ENCODE results near the gene RFTN1.
"Not testable (repeated sequence)": the region's sequence is repeated elsewhere in the genome, so short reads cannot be mapped to it uniquely, and the experiment has no call there.

The RFTN1 gene

DNA sequence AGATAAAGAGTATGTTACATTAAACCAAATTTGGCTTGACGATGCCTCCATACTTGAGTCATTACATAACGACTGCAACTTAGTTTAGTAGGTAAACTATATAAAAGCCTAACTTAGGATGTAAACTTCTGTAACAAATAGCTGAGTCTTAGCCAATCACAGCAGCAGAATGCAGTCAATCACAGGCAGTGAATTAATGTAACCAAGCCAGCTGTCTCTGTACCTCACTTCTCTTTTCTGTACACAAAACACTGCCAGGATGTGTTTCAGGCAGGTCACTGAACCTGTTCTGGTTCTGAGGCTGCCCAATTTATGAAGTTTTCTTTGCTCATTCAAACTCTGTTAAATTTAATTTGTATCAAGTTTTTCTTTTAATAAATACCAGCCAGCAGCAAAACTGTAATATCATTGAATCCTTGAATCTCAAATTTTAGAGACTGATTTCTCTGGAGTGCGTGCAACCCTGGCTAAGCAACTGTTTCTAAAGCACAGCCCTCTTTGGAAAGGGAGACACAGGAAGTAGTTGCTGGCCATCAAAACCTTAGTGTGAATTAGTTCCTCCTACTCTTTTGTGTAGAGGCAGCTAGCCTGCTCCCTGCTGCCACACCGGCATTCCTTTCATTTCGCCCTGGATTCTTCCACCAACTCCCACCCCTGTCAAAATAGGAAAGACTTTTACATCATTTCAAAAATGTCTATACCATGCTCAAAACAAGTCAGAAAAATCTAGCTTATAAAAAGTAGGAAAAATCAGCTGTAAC, 15.2 kb downstream of the RFTN1 start:
- ATAC-seq (replicated peaks), result no peak
- Mint-ChIP-seq H3K9me3 (no peaks in the 10 kb centered on the region), H3K27me3 (no peaks in the 10 kb centered on the region), H3K36me3 (ENCODE audit: insufficient read depth) (peaks cover 12% of the 10 kb centered on the region), H3K4me1 (ENCODE audit: low read depth in 2 of 2) (peaks cover 48 to 77% of the 10 kb centered on the region in 2 donors), H3K4me3 (peak overlapping the region in 1 of 2 donors; percentile 62), H3K27ac (peak overlapping the region; percentile 15 to 89)
- no peak for DNase-seq

DNA sequence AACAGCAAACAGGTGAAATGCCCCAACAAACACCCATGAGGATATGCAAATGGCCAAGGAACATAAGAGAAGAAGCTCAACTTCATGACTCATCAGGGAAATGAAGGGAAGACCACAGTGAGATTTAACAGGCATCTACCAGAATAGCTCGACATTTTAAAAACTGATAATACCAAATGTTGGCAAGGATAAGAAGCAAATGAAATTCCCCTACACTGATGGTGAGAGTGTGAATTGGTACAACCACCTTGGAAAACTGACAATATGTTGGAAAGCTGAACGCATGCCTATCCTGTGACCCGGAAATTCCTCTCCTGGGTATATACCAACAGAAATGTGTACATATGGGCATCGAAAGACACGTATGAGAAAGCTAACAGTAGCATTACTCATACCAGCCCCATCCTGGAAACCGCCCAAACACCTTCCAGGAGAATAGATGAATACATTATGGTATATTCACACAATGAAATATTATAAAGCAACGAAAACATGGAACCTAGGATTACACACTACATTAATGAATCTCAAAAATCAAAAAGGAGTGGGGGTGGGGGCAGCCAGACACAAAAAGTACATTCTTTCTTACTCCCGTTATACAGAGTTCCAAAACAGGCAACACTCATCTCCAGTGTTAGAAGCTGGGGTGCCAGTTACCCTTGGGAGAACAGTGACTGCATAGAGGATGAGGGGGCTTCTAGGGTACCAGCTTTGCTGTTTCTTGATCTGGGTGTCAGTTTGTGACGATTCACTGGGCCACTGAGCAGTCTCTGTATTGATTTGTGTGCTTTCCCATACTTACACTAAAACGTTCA, 16.9 kb downstream of the RFTN1 start:
- peak; percentile 46 for ATAC-seq (replicated peaks)
- Mint-ChIP-seq H3K4me1 (ENCODE audit: low read depth in 2 of 2) (peaks cover 53 to 66% of the 10 kb centered on the region in 2 donors), H3K27ac (peak overlapping the region; percentile 37 to 89), H3K27me3 (no peaks in the 10 kb centered on the region), H3K36me3 (ENCODE audit: insufficient read depth) (peaks cover 20% of the 10 kb centered on the region), H3K4me3 (peak overlapping the region; percentile 22 to 57), H3K9me3 (no peaks in the 10 kb centered on the region)
- no peak for DNase-seq

DNA sequence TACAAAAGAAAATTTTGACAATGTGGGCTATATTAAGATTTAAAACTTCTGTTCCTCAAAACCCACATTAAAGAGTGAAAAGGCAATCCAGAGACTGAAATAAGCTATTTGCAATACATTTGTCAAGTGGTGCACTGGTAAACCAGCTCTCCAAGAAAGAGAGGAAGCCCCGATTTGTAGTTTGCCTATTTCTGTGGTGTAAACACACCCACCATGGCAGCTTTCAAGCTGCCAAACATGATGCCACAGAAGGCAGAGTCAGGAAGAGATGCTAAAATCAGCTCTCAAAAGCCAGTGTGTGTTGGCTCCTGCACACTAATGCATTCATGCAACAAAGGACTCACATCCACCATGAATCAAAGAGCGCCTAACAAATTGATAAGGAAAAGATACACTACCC, 17.5 kb downstream of the RFTN1 start:
- Mint-ChIP-seq H3K4me1 (ENCODE audit: low read depth in 2 of 2) (peaks cover 57 to 72% of the 10 kb centered on the region in 2 donors), H3K36me3 (ENCODE audit: insufficient read depth) (peaks cover 26% of the 10 kb centered on the region)

DNA sequence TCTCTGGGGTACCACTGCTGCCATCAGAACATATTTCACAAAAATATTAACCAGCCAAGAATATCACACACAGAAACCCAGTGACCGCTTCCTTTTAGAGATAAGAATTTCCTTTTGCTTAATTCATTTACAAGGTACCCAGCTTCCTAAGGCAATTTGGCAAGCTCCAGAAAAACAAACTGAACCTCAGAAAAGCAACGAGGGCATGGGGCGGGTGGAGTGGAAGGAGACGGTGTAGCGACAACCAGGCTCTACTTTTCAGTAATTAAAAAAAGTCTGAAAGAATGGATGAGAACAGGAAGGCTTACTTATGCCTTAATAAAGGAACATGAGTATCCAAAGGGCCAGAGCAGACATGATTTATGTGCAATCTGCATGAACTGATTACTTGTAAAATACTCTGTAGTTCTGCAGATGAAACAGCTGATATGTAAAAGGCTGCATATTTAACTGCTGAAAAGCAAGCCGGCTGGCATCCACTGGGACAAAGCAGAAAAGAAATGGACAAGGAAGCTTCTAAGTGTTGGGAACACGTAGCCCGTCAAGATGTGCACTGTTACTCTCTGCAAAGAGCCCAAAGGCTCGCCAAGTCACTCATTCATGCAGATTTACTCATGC, 18.6 kb downstream of the RFTN1 start:
- Mint-ChIP-seq H3K9me3 (no peaks in the 10 kb centered on the region), H3K4me3 (peak overlapping the region; percentile 2 to 57), H3K36me3 (ENCODE audit: insufficient read depth) (peaks cover 22% of the 10 kb centered on the region), H3K27ac (peak overlapping the region; percentile 12 to 89), H3K4me1 (ENCODE audit: low read depth in 2 of 2) (peaks cover 54 to 71% of the 10 kb centered on the region in 2 donors), H3K27me3 (no peaks in the 10 kb centered on the region)
- DNase-seq (no peak), ATAC-seq (replicated peaks) (peak; percentile 23)

More for the DNA sequence above, 17.5 kb downstream of the RFTN1 start:
- DNase-seq (no peak), ATAC-seq (replicated peaks) (peak; percentile 65)
- H3K27ac Mint-ChIP-seq, result peak overlapping the region; percentile 37 to 89
- no peaks in the 10 kb centered on the region for H3K27me3 Mint-ChIP-seq
- H3K4me3 Mint-ChIP-seq, result peak overlapping the region; percentile 22 to 57
- H3K9me3 Mint-ChIP-seq, result no peaks in the 10 kb centered on the region

DNA sequence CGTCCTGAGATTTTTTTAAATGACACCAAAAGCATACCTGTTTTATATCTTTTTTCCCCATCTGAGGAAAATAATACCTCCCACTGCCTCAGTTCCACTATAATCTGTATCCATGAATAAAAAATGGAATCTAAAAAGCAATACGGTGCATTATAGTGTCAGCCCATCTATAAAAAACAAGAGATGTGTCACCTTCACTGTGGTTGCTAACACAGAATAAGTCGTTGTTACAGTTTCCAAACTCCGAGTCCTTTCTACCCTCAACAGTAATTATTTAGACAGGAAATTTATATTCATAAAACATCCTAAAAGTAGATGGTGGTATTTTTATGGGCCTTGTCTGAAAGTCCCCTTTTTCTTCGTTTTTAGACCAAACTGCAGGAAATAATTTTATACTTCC, 19.4 kb downstream of the RFTN1 start:
- peak overlapping the region in 1 of 2 donors; percentile 57 for H3K4me3 Mint-ChIP-seq
- H3K27ac Mint-ChIP-seq, result peak overlapping the region; percentile 12 to 53
- DNase-seq (no peak), ATAC-seq (replicated peaks) (no peak)
- H3K27me3 Mint-ChIP-seq, result no peaks in the 10 kb centered on the region
- peaks cover 26% of the 10 kb centered on the region for H3K36me3 Mint-ChIP-seq (ENCODE audit: insufficient read depth)
- peaks cover 54 to 70% of the 10 kb centered on the region in 2 donors for H3K4me1 Mint-ChIP-seq (ENCODE audit: low read depth in 2 of 2)
- H3K9me3 Mint-ChIP-seq, result no peaks in the 10 kb centered on the region

DNA sequence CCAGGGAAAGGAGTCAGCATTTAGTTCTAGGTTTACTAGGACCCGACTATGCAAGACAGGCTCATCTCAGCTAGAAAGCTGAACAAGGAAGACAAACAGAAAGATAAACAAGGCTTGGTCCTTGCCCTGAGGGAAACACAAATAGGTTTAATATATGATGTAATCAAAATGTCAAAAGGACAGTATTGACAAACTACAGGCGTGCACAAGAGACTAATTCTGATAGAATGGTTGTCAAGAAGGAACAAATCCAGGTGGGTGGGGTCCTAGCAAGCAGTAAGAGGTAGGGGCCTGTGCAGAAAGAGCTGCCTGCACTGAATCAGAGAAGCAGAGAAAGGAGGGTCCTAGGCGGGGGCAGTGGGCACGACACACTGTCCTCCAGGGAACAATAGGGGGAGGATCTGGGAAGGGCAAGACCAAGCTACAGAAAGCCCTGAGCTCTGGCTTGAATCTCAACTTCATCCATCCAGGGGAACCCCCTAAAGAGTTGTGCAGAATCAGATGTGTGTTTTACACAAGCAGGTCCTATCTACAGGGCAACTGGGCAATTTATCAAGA, 23.4 kb downstream of the RFTN1 start:
- Mint-ChIP-seq H3K4me3 (no peak overlapping the region), H3K9me3 (no peaks in the 10 kb centered on the region), H3K27ac (no peak overlapping the region), H3K27me3 (no peaks in the 10 kb centered on the region), H3K36me3 (ENCODE audit: insufficient read depth) (peaks cover 28% of the 10 kb centered on the region), H3K4me1 (ENCODE audit: low read depth in 2 of 2) (peaks cover 30 to 46% of the 10 kb centered on the region in 2 donors)
- no peak for DNase-seq
- no peak for ATAC-seq (replicated peaks)

DNA sequence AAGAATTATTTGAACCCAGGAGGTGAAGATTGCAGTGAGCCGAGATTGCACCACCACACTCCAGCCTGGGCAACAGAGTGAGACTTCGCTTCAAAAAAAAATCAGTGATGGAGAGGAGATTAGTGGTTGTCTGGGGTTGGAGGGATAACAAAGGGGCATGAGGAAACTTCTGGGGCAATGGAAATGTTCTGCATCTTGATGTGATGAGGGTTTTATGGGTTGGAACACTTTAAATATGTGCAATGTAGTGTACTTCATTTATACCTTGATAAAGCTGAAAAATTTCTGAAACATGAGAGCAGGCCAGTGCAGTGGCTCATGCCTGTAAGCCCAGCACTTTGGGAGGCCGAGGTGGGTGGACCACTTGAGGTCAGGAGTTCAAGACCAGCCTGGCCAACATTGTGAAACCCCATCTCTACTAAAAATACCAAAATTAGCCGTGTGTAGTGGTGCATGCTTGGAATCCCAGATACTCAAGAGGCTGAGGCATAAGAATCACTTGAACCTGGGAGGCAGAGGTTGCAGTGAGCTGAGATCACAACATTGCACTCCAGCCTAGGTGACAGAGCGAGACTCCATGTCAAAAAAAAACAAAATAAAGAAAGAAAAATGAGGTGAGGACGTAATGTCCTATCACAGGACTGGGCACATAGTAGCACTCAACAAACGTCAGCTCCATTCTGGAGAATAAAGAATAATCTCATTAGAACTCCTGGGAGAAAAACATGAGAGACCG, 24.0 kb downstream of the RFTN1 start:
- ATAC-seq (replicated peaks); H3K27me3 Mint-ChIP-seq; H3K9me3 Mint-ChIP-seq; DNase-seq; H3K4me3 Mint-ChIP-seq; H3K27ac Mint-ChIP-seq: not testable (repeated sequence)
- Mint-ChIP-seq H3K4me1 (ENCODE audit: low read depth in 2 of 2) (peaks cover 25 to 44% of the 10 kb centered on the region in 2 donors), H3K36me3 (ENCODE audit: insufficient read depth) (peaks cover 28% of the 10 kb centered on the region)

DNA sequence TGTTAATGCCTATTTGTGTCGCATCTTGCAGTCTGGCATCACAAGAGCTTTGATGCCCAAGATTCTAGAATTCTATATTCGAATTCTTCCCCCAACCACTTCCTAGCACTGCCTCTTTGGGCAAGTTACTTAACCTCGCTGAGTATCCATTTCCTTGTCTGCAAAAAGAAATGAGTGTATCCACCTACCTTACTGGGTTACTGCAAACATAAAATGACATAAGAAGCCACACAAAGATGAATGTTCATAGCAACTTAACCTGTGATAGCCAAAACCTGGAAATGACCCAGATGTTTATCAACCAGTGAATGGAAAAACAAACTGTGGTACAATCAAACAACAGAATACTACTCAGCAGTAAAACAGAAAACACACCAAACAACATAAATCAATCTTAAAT, 24.9 kb downstream of the RFTN1 start:
- ATAC-seq (replicated peaks) (no peak), DNase-seq (no peak)
- peaks cover 28% of the 10 kb centered on the region for H3K36me3 Mint-ChIP-seq (ENCODE audit: insufficient read depth)
- H3K27ac Mint-ChIP-seq, result peak overlapping the region; percentile 42 to 75
- H3K4me1 Mint-ChIP-seq (ENCODE audit: low read depth in 2 of 2), result peaks cover 24 to 39% of the 10 kb centered on the region in 2 donors
- no peak overlapping the region for H3K4me3 Mint-ChIP-seq
- no peaks in the 10 kb centered on the region for H3K9me3 Mint-ChIP-seq
- H3K27me3 Mint-ChIP-seq, result no peaks in the 10 kb centered on the region

DNA sequence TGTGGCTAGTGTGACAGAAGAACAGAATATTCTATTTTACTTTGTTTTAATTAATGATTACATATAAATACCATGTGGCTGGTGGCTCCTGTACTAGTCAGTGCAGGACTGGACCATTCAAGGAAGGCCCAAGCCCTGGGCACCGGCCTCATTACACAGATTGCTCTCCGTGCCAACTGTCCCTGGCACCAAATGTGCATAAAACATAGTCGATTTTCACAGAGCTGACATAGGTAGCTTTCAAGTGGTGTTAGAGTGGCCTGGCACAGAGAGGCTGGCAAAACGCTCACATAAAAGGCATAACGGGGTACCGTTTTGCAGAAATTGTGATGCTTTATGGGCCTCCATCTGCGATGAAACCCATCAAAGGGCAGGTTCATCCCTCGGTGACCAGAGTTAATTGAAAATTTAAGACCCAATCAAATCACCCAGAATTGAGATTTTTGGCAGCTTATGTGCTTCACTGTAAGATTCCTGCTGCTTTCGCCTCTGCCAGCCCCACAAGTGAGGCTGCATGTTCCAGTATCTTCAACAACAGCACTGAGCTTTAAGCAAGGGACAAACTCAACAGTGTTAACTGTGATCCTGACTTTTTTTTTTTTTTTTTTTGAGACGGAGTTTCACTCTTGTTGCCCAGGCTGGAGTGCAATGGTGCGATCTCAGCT, 25.9 kb downstream of the RFTN1 start:
- Mint-ChIP-seq H3K9me3 (no peaks in the 10 kb centered on the region), H3K4me1 (ENCODE audit: low read depth in 2 of 2) (peaks cover 31 to 46% of the 10 kb centered on the region in 2 donors), H3K27ac (peak overlapping the region in 1 of 2 donors; percentile 75), H3K4me3 (no peak overlapping the region), H3K27me3 (no peaks in the 10 kb centered on the region), H3K36me3 (ENCODE audit: insufficient read depth) (peaks cover 24% of the 10 kb centered on the region)
- ATAC-seq (replicated peaks), result no peak
- DNase-seq, result no peak

DNA sequence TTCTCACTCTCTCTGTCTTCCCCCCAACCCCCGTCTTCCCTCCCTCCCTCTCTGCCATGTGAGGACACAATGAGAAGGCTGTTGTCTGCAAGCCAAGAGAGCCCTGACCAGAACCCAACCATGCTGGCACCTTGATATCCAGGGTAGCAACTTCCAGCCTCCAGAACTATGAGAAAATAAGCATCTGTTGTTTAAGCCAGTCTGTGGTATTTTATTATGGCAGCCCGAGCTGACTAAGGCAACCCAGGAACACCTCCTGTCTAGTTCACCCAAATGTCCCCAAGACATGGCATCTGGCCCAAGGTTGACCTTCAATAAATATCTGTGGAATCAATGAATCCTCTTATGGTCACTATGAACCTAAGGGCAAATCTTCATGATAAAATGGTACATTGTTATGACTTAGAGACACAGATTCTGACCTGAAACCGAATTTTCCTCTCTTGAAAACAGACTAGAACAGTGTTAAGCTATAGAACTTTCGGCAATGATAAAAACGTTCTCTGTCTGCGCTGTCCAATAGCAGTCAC, 26.5 kb downstream of the RFTN1 start:
- Mint-ChIP-seq H3K4me3 (no peak overlapping the region), H3K27ac (peak overlapping the region; percentile 41 to 57), H3K27me3 (no peaks in the 10 kb centered on the region), H3K36me3 (ENCODE audit: insufficient read depth) (peaks cover 22% of the 10 kb centered on the region), H3K9me3 (no peaks in the 10 kb centered on the region), H3K4me1 (ENCODE audit: low read depth in 2 of 2) (peaks cover 35 to 51% of the 10 kb centered on the region in 2 donors)
- ATAC-seq (replicated peaks) (no peak), DNase-seq (no peak)

DNA sequence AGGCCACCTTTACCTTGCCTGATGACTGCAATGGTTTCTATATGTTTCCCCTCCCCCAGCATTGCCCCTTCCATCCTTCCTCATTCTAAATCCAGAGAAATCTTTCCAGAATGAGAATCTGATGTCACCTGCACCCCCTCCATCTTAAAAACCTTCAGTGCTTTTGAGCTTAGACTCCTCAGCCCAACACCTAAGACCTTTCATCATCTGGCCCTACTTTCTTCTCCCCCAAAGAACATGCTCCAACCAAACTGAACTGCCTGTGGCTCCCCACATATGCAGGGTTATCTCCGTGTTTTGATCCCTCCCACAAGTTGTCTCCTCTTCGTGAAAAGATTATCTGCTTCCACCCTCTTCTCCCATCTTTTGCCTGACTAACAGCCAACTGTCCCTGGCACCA, 27.3 kb downstream of the RFTN1 start:
- peak overlapping the region; percentile 41 to 57 for H3K27ac Mint-ChIP-seq
- no peaks in the 10 kb centered on the region for H3K9me3 Mint-ChIP-seq
- peaks cover 39 to 54% of the 10 kb centered on the region in 2 donors for H3K4me1 Mint-ChIP-seq (ENCODE audit: low read depth in 2 of 2)
- no peaks in the 10 kb centered on the region for H3K27me3 Mint-ChIP-seq
- no peak for ATAC-seq (replicated peaks)
- H3K4me3 Mint-ChIP-seq, result no peak overlapping the region
- DNase-seq, result no peak
- H3K36me3 Mint-ChIP-seq (ENCODE audit: insufficient read depth), result peaks cover 15% of the 10 kb centered on the region

DNA sequence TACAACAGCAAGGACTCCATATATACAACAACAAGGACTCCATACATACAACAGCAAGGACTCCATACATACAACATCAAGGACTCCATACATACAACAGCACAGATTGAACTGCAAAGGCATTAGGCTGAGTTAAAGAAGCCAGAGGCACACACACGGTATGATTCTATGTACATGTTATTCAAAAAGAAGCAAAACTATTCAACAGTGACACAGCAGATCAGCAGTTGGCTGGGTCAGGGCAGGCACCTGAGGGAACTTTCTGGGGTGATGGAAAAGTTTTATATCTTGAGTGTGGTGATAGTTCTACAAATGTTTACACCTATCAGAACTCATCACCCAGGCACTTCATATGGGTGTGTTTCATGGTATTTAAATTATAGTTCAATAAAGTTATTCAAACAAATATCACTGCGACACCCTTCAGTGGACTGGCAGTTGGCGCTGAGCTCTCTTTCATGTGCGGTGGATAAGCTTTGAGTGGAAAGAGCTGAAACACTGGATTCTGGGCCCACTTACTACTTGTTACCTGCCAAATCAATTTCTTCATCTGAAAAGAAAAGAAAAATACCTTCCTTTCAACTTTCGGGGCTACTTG, 28.0 kb downstream of the RFTN1 start:
- no peak for ATAC-seq (replicated peaks)
- DNase-seq, result no peak
- Mint-ChIP-seq H3K9me3 (no peaks in the 10 kb centered on the region), H3K4me3 (no peak overlapping the region), H3K36me3 (ENCODE audit: insufficient read depth) (peaks cover 12% of the 10 kb centered on the region), H3K4me1 (ENCODE audit: low read depth in 2 of 2) (peaks cover 39 to 55% of the 10 kb centered on the region in 2 donors), H3K27ac (peak overlapping the region; percentile 41 to 57), H3K27me3 (no peaks in the 10 kb centered on the region)
